CD4-positive, alpha-beta T cell treated with Interleukin-15 for 4 hours (primary cell): ENCODE results near the gene ACP1.

Experiments used
- DNase-seq: peaks from one replicate; pipeline ENCODE4 v3.0.0-alpha.2; 2020; ENCODE audit warnings: low spot score

The ACP1 gene

DNA sequence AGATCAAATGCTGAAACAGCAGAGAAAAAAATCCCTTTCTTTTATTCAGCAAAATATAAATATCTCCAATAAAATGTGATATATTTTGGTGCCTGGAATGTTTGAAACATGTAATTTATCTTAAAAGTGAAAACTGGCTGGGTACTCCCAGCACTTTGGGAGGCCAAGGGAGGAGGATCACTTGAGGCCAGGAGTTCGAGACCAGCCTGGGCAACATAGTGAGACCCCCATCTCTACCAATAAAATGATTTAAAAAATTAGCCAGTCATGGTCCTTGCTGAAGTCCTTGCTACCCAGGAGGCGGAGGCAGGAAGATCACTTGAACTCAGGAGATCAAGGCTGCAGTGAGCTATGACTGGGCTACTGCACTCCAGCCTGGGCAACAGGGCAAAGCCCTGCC lies 9.6 kb upstream of the ACP1 start:
- no peak for DNase-seq

- no peak for DNase-seq
Observed at GRCh38 chr2:256094-256493, 8.7 kb upstream of the ACP1 start.

- no peak for DNase-seq
Observed at GRCh38 chr2:257429-257828, 7.3 kb upstream of the ACP1 start.

DNA sequence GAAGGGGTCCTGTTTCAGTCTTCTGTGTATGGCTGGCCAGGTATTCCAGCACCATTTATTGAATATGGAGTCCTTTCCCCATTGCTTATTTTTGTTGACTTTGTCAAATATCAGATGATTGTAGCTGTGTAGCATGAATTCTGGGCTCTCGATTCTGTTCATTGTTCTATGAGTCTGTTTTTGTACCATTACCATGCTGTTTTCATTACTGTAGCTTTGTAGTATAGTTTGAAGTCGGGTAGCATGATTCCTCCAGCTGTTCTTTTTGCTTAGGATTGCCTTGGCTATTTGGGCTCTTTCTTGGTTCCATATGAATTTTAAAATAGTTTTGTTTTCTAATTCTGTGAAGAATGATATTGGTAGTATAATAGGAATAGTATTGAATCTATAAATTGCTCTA lies 6.9 kb upstream of the ACP1 start:
- DNase-seq: no peak

DNA sequence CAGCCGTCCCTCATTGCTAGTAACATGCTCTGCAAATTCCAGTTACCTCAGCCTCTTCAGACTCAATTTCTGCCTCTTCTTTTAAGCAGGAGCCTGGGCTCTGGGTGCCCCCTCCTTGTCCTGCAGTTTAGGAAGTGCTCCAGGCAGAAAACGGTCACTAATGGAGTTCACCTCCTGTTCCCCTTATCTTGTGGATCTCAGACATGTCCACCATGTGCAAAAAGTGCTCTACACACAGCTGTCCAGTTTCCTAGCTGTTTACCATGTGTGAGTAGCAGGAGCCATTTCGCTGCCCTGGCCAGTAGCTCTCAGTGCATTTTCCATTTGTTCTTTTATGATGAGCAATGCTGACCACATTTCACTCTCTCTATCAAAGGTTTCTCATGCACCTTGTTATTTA lies 5.8 kb upstream of the ACP1 start:
- no peak for DNase-seq

- DNase-seq: no peak
Observed at GRCh38 chr2:259789-260331, 4.9 kb upstream of the ACP1 start.

DNA sequence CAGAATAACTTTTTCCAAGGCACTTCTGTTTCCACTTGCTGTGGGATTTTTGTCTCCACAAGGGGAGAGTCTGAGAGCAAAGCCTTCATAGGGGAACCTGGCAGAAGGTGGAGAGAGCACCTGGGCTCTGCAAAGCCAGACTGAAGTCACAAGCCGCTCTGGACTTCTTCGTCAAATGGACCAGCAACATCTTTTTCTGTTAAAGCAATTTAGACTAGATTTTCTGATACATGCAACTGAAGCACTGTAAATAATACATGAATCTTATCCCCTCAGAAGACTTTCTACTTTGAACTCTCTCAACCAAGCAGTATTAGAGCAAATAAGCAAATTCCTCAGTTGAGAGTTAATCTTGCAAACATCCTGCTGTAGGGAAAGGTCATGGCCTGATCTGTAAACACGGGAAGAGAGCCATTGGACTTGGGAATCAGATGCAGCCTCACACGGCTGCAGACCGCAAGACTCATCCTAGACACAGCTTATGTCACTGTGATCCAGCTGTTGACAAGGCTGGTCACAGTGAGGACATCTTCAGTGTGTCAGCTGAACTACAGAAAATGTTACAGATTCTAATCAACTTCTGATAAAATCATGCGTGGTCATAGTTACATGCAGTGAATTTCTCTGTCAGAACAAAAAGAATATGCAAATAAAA lies 4.1 kb upstream of the ACP1 start:
- no peak for DNase-seq

- DNase-seq: no peak
Observed at GRCh38 chr2:262117-262516, 2.6 kb upstream of the ACP1 start.

DNA sequence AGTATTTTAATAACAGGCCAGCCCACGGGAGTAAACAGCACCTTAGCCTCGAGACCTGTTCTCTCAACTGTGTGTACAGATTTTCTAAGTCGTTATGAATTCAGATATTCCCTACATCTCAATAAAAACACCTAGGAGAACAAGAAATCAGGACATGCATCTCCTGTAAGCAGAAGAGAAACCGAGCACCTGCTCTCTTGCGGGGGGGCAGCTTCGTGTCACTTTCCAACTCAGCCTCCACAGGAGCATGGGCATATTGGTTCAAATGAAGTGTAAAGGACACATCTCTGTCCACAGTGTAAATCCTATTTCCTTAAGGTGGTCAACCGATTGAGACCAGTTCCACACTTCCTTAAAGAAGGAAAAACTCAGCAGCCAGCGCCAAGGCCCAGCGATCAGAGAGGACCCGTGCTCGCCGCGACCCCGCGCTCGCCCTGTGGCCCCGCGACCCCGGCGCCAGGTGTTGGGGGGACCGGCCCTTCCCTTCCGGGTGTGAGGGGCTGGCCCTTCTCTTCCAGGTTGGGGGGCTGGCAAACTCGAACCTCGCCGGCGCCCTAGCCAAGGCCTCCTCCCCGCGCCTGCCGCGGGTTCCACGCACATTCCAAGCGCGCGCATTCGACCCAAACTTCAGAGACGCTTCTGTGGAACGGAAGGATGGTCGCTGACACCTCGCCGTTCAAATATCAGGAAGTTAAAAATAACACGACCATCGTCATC lies 1.6 kb upstream of the ACP1 start:
- no peak for DNase-seq

DNA sequence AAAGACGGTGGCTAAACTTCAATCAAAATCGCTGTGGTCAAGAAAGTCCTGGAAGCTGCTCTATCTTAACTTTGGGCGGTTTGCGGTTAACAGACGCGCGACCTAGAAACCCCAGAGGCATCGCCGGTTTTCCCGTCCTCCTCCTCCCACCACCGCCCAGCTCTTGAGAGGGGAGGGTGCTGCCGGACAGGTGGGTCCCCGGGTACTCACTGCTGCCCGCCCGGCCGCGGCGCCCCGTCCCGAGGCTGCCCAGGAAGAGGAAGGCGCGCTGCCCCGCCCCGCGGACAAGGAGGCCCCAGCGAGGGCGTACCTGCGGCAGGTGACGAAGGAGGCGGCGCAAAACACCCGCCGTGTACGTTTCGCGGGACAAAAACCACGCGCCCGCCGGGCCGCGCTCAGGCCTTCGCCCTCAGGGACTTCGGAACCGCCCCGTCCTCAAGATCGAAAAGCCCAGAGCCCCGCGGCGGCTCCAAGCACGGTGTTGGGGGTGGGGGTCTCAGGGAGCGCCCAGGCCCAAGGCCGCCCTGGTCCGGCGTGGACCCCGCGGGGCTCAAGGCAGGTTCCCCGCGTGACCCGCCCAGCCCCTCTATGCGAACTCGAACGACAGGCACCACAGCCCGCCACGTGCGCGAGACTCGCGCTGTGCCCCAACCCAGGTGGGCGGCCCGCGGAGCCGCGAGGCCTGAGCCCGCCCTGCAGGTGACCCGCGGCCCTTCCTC lies 814 bp upstream of the ACP1 start, which contains the start of gene SH3YL1:
TSS of gene SH3YL1 (minus strand) at position 259 of the 719 bp plus-strand sequence. CDS start at position 211, 48 bp downstream.
- DNase-seq: peak; percentile 48

GRCh38 chr2:268323-268722 lies 3.6 kb downstream of the ACP1 start:
- DNase-seq: no peak

DNA sequence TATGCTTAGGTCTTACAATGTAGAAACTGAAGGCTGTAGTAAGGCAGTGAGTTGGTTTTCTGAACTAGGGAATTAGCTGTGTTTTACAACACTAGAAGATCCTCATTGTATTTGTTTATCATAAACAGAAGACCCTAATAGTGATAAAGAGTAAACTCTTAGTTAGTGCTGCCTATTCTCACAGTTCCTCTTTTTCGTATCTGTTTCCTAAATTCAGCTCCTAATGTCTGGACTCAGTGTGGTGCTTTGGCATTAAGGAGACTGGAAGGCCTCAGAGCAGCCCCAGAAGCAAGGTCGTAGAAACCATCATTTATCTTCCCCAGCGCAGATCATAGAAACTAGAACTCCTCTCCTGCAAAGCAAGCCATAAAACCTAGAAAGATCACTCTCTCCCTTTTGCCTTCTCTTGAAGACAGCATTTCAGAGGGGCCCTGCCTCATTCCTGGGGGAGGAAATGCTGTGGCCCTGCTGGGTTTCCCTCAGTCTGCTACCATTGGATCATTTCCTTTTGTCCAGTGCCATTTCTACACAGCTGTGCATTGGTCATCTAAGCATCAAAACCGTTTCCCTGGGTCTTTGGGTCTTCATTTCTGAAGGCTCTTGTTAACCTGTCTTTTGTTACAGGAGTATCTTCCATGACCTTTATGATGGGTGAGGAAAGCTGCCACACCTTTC lies 4.7 kb downstream of the ACP1 start:
- DNase-seq: no peak

DNA sequence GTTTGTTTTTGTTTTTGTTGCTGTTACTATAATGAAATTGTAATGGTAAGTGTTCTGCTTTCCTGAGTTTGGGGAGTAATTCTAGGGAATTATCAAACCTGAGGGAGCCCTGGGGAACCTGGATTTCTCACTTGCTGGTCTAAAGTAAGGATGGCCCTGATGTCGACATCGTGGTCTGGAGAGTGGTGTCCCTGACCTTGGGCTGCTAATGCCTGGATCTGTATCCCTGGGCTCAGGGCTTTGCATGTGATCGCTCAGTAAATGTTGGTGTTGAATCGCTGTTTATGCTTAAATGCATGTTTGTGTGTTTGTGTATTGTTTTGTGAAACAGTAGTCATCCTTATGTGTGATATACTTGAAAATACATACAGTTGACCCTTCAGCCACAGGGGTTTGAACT lies 6.1 kb downstream of the ACP1 start:
- no peak for DNase-seq

- no peak for DNase-seq
Observed at GRCh38 chr2:271917-272316, 7.2 kb downstream of the ACP1 start.

- DNase-seq: no peak
Observed at GRCh38 chr2:273333-273732, 8.6 kb downstream of the ACP1 start.

DNA sequence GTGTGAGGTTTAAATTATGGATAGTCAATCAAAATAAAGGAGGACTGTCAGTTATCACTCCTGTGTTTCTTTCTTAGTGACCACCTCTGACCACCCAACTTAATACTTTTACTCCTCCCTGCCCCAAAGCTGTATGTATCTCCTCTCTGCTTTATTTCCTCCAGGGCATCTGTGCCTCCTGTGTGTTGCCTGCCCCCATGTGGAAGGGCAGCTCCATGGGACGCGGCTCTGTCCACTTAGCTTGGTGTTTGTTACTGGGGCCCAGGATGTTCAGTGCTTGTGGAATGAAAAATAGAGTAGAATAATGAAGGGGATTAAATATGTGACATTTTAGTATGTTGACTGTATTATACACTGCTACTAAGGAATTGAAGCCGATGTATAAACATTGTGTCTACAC lies 9.8 kb downstream of the ACP1 start:
- no peak for DNase-seq

- DNase-seq: no peak
Observed at GRCh38 chr2:275466-275865, 10.7 kb downstream of the ACP1 start.

DNA sequence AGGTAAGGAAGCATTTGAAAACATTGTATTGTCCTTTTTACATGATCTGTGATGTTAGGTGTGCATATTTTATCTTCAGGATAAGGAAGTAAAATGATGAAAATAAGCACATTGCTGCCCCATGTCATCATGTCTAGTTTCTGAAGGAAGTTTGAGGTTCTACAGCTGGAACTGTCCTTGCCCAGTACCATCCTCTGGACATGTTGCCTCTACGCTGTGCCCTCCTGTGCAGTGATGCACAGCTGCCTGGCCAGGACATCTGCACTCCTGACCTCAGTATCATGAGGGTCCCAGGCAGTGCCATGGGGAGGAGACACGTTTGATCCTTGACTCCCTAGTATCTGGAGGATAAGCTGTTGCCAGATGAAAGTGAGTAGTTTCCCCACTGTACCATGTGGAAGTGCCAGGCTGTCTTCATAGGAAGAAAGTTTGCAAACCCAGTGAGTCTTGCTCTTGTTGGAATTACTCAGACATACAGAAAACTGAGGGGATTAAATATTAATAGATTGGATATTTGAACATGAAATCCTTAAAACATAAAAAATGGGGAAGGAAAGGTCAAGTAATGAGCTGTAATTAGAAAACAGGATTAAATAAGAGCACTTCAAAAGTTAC lies 13.7 kb downstream of the ACP1 start:
- DNase-seq: no peak

GRCh38 chr2:278927-279320 lies 14.2 kb downstream of the ACP1 start:
- no peak for DNase-seq

- DNase-seq: no peak
Observed at GRCh38 chr2:279366-279765, 14.6 kb downstream of the ACP1 start.

DNA sequence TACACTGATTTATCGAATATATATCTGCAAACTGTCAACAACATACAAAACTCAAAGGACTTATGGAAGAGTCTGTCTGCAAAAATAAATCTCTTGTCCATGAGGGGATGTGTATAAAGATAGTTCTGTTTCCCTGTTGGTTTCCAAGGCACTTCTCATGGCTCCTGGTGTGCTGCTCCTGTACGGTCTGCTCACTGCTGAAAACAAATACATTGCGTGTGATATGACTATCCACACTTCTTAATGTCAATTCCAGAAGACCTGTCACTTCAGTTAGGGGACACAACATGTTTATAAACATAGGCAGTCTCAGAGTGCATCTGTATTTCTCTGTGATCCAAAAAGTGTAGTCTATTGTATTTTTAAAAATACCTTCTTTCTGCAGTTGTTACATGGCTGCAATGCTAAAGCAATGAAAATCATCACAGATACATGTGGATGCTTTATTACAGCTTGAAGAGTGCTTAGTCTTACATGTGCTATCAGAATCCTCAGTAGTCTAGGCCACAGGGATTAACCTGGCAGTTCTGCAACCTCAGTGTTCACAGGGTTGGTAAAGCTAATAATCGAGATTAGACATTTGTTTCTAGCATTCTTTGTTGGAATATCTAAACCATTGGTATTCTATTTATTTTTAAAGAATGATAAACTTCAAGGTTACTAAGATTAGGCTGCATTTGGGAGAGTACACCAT lies 15.4 kb downstream of the ACP1 start:
- no peak for DNase-seq
